LNCAP (cell line): ENCODE measurements around the gene SORCS2.
A peak's percentile ranks its signal among the peaks of the same experiment; 100 is the strongest.

Source experiments
- TF ChIP-seq, protein P1 (sequence below): fragments of 450-650 bp; IDR thresholded peaks from 2 replicates; pipeline ENCODE4 v1.5.1; 2017; ENCODE audit warnings: mild to moderate bottlenecking

The SORCS2 gene

DNA sequence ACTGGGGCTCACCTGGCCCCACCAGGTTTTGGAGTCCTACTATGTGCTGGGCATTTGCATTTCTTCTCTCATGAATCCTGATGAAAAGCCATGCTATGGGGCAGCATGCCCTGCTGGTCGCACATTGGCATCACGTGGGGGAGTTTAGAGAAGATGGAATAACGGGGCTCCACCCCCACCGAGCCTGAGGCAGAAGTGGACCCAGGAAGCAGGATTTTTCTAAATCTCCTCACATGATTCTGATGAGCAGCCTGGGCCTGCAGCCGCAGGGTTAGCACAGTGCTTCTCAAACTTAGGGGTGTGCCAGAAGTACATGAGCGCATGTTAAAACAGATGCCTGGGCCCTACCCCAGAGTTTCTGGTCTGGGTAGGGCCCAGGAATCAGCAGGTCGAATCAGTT lies 4.6 kb upstream of the SORCS2 start:
- TF ChIP-seq, protein P1, sequence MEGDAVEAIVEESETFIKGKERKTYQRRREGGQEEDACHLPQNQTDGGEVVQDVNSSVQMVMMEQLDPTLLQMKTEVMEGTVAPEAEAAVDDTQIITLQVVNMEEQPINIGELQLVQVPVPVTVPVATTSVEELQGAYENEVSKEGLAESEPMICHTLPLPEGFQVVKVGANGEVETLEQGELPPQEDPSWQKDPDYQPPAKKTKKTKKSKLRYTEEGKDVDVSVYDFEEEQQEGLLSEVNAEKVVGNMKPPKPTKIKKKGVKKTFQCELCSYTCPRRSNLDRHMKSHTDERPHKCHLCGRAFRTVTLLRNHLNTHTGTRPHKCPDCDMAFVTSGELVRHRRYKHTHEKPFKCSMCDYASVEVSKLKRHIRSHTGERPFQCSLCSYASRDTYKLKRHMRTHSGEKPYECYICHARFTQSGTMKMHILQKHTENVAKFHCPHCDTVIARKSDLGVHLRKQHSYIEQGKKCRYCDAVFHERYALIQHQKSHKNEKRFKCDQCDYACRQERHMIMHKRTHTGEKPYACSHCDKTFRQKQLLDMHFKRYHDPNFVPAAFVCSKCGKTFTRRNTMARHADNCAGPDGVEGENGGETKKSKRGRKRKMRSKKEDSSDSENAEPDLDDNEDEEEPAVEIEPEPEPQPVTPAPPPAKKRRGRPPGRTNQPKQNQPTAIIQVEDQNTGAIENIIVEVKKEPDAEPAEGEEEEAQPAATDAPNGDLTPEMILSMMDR, result no peak

DNA sequence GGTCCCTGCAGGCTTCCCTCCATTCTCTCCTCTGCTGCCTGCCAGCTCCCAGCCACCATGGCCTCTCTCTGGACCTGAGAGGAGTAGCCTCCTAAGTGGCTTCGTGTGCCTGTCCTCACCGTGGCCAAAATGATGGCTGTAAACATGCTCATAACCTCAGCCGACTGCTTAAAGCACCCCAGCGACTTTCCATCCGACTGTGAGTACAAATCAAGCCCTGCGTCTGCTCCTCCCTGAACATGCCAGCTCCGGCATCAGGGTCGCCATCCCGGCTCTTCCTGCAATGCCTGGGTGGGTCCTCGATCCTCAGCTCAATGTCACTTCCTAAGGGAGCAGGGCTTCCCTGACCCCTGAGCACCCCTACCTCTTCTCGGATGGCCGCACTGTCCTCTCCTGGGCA lies 3.3 kb upstream of the SORCS2 start:
- TF ChIP-seq, protein P1, result no peak

GRCh38 chr4:7189475-7190277 lies 2.7 kb upstream of the SORCS2 start:
- TF ChIP-seq, protein P1, result peak; percentile 31; the same call in 1 of the 2 replicates

DNA sequence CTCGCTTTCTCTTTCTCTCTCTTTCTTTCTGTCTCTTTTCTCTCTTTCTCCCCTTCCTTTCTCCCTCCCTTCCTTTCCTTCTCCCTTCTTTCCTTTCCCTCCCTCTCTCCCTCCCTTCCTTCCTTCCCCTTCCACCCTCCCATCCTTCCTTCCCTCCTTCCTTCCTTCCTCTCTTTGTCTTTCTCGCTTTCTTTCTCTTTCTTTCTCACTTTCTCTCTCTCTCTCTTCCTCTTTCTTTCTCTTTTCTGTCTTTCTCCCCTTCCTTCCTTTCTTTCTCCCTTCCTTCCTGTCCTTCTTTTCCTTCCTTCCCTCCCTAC lies 2.1 kb upstream of the SORCS2 start:
- TF ChIP-seq, protein P1, result no peak

DNA sequence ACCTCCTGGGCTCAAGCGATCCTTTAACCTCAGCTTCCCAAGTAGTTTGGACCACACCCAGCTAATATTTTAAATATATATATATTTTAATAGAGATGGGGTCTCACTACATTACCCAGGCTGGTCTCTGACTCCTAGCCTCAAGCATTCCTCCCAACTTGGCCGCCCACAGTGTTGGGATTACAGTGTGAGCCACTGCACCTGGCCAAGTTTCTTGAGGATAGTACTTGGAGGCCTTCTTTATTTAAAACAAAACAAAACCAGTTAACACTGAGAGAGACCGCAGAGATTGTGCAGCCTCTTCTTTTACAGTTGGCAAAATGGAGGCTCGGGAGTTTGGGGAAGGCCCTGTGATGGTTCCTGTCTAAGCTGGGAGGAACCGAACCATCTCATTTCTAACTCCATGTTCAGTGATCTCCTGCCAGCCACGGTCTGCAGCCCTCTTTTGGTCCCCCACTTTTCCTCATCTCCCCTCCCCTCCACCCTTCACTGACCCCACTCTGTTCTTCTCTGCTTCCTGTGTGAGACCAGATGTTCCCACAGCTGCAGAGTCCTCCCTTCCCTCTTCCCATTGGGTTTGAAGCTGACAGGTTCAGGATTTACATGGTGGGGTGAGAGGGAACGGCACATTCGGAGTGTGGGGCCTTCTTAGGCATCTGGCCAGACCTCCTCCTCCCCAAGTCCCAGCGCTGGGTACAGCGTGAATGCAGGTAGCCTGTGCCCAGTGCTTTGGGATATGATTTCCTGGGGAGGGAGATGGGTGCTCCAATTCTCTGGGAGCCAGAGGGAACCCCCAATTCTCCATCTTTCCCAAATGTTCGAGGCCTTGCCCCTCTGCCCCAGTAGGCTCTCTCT lies 1.4 kb upstream of the SORCS2 start:
- TF ChIP-seq, protein P1, result no peak

DNA sequence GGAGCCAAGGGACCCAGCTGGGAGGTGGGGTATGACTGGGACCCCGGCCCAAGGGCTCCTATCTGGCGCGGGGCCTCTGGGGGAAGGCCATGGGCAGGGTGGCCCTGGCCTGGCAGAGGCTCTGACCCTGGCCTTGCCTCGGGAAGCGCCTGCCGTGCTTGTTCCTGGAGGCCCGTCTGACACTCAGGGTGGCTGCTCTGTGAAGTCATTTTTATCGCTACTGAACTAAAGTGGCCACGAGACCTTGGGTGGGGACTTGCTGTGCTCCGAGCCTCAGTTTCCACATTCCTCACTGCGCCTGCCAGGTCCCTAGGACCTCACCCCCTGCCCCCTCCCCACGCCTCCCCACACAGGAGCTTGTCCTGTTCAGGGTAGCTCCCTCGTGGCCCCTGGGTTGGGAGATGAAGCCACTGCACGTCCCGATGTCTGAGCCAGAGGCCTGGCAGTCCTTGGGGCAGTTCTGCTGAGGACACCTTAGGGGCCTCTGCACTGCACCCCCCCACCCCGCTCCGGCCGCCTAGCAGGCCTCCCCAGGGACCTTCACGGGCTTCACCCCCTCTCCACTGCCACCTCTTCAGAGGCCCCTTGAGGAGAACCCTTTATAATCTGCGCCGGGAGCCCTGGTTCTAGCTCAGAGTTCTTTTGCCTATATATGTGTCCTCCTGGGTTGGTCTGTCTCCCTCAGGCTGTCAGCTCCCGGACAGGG lies 639 bp upstream of the SORCS2 start:
- TF ChIP-seq, protein P1, result no peak
